A673 (cell line): Measurements from ENCODE around the gene GRAMD1B. TPM values are rescaled to one million over a fixed set of nuclear protein-coding genes. Genes with fewer than 3 reads are reported as not detected.

Experiments
- BruUV-seq: library from RNA; stranded (reverse); fragments of 400-500 nt; replicated peaks from 2 replicates; lab custom pipeline; 2021; lab: Mats Ljungman, UMichigan
- CTCF ChIA-PET: fragments of 300-600 bp; sonication (Branson Sonifier 250); formaldehyde crosslinking; loops from one replicate; lab custom pipeline; 2022; ENCODE audit warnings: antibody characterized with exemption; lab: Charles Lee
- POLR2A ChIA-PET: fragments of 300-600 bp; sonication (Branson Sonifier 250); formaldehyde crosslinking; loops from one replicate; lab custom pipeline; 2022; ENCODE audit warnings: antibody characterized with exemption; ENCODE audit not compliant: low non-redundant PET; lab: Charles Lee
- DNase-seq: peaks from one replicate; pipeline ENCODE4 v3.0.0-alpha.2; 2015; ENCODE audit warnings: low spot score
- H3K27ac ChIP-seq: fragments of 200-600 bp; sonication (generic); 2 replicates; pipeline ENCODE4 v1.5.1; 2016; ENCODE audit warnings: mixed run types, low read depth, mild to moderate bottlenecking, mixed read lengths, antibody characterized with exemption, low read length; ENCODE audit not compliant: poor library complexity, severe bottlenecking
- H3K27me3 ChIP-seq: fragments of 200-600 bp; sonication (generic); replicated peaks from 2 replicates; pipeline ENCODE4 v1.6.1; 2017; ENCODE audit warnings: mixed run types, low read depth, mild to moderate bottlenecking, mixed read lengths, antibody characterized with exemption, low read length; ENCODE audit not compliant: insufficient read depth, poor library complexity
- H3K36me3 ChIP-seq: fragments of 200-600 bp; sonication (generic); 2 replicates; pipeline ENCODE4 v1.6.1; 2016; ENCODE audit warnings: mixed run types, mild to moderate bottlenecking, mixed read lengths, antibody characterized with exemption, low read length; ENCODE audit not compliant: insufficient read depth, poor library complexity, severe bottlenecking
- H3K4me1 ChIP-seq: fragments of 200-600 bp; sonication (generic); 2 replicates; pipeline ENCODE4 v1.6.1; 2017; ENCODE audit warnings: mixed run types, mild to moderate bottlenecking, mixed read lengths, antibody characterized with exemption, low read length; ENCODE audit not compliant: insufficient read depth, poor library complexity, severe bottlenecking
- H3K4me3 ChIP-seq: fragments of 200-600 bp; sonication (generic); 2 replicates; pipeline ENCODE4 v1.5.1; 2016; ENCODE audit warnings: low read depth, mixed run types, mild to moderate bottlenecking, mixed read lengths, low read length; ENCODE audit not compliant: poor library complexity, severe bottlenecking
- H3K9me3 ChIP-seq: fragments of 200-600 bp; sonication (generic); 2 replicates; pipeline ENCODE4 v1.6.1; 2016; ENCODE audit warnings: mixed run types, low read depth, mild to moderate bottlenecking, mixed read lengths, antibody characterized with exemption, low read length; ENCODE audit not compliant: poor library complexity, severe bottlenecking
- CTCF ChIP-seq: fragments of 300-800, 200-600 bp; sonication (generic); conservative IDR thresholded peaks from 2 replicates; pipeline ENCODE4 v1.5.1; 2017; ENCODE audit warnings: low read depth, mild to moderate bottlenecking, antibody characterized with exemption, low read length, moderate library complexity, mixed read lengths
- EZH2 ChIP-seq: fragments of 200-600 bp; sonication (generic); IDR thresholded peaks from 2 replicates; pipeline ENCODE4 v1.6.1; 2017; ENCODE audit warnings: borderline replicate concordance, low read depth, mild to moderate bottlenecking, mixed read lengths, antibody characterized with exemption, low read length; ENCODE audit not compliant: poor library complexity, severe bottlenecking
- intact Hi-C: fragments of 100-400 bp; cut with micrococcal nuclease; formaldehyde crosslinking; loops from one replicate; pipeline ENCODE4 v1.10.0; 2022; ENCODE audit not compliant: unreplicated experiment
- total RNA-seq: library from RNA; stranded (reverse); gene quantifications from 2 replicates; pipeline ENCODE4 v1.2.3, GENCODE V29; 2021

GRAMD1B gene
- total RNA-seq, 1 experiment from 2014 or later: 13.0 TPM

GRCh38 chr11:123585206-123585605 is 155.1 kb downstream of the GRAMD1B start:
- Histone ChIP-seq H3K36me3 (no peaks in the 10 kb centered on the region), H3K9me3 (no peaks in the 10 kb centered on the region), H3K4me1 (peaks cover 4% of the 10 kb centered on the region), H3K27me3 (no peaks in the 10 kb centered on the region), H3K4me3 (no peak overlapping the region), H3K27ac (no peak overlapping the region)
- CTCF ChIA-PET: interaction anchor here (1.2 kb wide), 1 partner anchor 9 kb away, joined by 5 read pairs; no protein-coding TSS in a partner anchor
- intact Hi-C loops: no loop called here
- TF ChIP-seq CTCF: no peak
- TF ChIP-seq EZH2: no peak
- POLR2A ChIA-PET: no interaction called here
- no peak for DNase-seq
- BruUV-seq: no TSS peak

DNA sequence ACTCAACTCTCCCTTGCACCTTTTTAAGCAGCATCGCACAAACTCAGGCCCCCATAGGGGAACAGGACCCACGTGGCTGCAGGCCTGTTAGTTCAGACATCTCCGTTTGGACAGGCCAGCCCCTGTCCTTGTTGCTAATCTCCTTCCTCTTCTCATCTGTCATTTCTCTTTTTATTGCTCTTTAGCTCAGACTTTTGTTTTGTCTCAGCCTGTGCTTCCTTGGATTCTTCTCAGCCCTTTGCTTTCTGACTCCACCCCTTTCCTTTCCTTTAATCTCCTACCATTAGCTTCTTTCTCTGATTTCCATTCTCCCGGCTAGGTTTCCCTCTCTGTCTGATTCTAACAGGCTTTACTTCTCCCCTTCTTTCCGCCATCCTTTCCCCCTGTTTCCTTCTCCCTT is 155.6 kb downstream of the GRAMD1B start:
- peak; percentile 31 for DNase-seq
- H3K4me3 ChIP-seq: no peak overlapping the region
- no peak overlapping the region for H3K27ac ChIP-seq
- intact Hi-C loops: no loop called here
- BruUV-seq: no TSS peak
- H3K36me3 ChIP-seq: no peaks in the 10 kb centered on the region
- no peaks in the 10 kb centered on the region for H3K27me3 ChIP-seq
- ChIA-PET CTCF (interaction anchor here (1.2 kb wide), 1 partner anchor 9 kb away, joined by 5 read pairs; no protein-coding TSS in a partner anchor), POLR2A (no interaction called here)
- H3K9me3 ChIP-seq: no peaks in the 10 kb centered on the region
- peaks cover 4% of the 10 kb centered on the region for H3K4me1 ChIP-seq
- no peak for TF ChIP-seq EZH2
- no peak for TF ChIP-seq CTCF

DNA sequence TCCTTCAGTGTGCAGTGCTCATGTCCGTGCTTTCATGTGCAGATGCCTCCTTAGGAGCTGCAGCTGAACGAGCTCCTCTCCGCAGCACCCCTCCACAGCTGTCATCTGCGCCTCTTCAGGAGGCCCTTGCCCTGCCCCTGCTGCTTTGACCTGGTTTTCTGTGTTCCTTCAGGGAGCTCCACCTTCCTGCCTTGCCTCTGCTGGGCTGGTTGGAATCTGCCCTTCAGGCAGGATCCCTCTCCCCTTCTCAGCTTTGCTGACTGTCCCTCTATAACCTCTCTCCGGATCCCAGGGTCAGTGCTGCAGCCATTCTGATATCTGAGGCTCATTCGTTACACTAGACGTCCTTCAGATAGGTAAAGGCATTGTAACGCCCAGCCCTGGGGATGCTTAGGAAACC is 156.5 kb downstream of the GRAMD1B start:
- no peaks in the 10 kb centered on the region for H3K27me3 ChIP-seq
- ChIA-PET POLR2A (no interaction called here), CTCF (interaction anchor here (1.2 kb wide), 1 partner anchor 10 kb away, joined by 5 read pairs; no protein-coding TSS in a partner anchor)
- no peaks in the 10 kb centered on the region for H3K9me3 ChIP-seq
- no TSS peak for BruUV-seq
- H3K36me3 ChIP-seq: no peaks in the 10 kb centered on the region
- H3K4me3 ChIP-seq: no peak overlapping the region
- intact Hi-C loops: no loop called here
- no peak for DNase-seq
- no peak for TF ChIP-seq EZH2
- TF ChIP-seq CTCF: no peak
- H3K27ac ChIP-seq: no peak overlapping the region
- H3K4me1 ChIP-seq: peaks cover 4% of the 10 kb centered on the region
